HepG2 (cell line): ENCODE results near the gene PPP3R1.

Experiments used
- BRF2 ChIP-seq: sonication (generic); formaldehyde crosslinking; IDR thresholded peaks from 2 replicates; pipeline ENCODE4 v1.8.1; 2022; ENCODE audit warnings: mild to moderate bottlenecking, missing genetic modification reagents
- FOXP1 ChIP-seq, 2 experiments: fragments of 450-650 bp in 1 of 2; IDR thresholded peaks; 2 replicates each; pipeline ENCODE4 v1.6.1; 2017 to 2018; ENCODE audit warnings: antibody characterized with exemption in 1 of 2
- MTA3 ChIP-seq: sonication (generic); formaldehyde crosslinking; IDR thresholded peaks from 2 replicates; pipeline ENCODE4 v1.4.0; 2020; ENCODE audit warnings: missing genetic modification reagents
- NR3C1 ChIP-seq: sonication (generic); formaldehyde crosslinking; IDR thresholded peaks from 2 replicates; pipeline ENCODE4 v1.4.0; 2020; ENCODE audit warnings: missing genetic modification reagents
- RBM39 ChIP-seq: fragments of 200-400 bp; formaldehyde crosslinking; IDR thresholded peaks from one replicate; pipeline ENCODE4 v1.6.1; 2018; ENCODE audit warnings: antibody characterized with exemption, mild to moderate bottlenecking, low read depth, low read length; ENCODE audit not compliant: poor library complexity, severe bottlenecking
- RXRA ChIP-seq: sonication (generic); formaldehyde crosslinking; IDR thresholded peaks from 2 replicates; pipeline ENCODE4 v1.5.1; 2020; ENCODE audit warnings: missing genetic modification reagents
- SMAD9 ChIP-seq: sonication (generic); formaldehyde crosslinking; IDR thresholded peaks from 2 replicates; pipeline ENCODE4 v1.5.1; 2020; ENCODE audit warnings: mild to moderate bottlenecking, missing genetic modification reagents
- SP1 ChIP-seq, 2 experiments: fragments of 450-650 bp in 1 of 2; sonication (generic) in 1 of 2; formaldehyde crosslinking in 1 of 2; IDR thresholded peaks; 2 replicates each; pipeline versions ENCODE4 v1.4.0 to v1.6.1; 2016 to 2020; ENCODE audit warnings: missing genetic modification reagents in 1 of 2
- ZFP36 ChIP-seq: fragments of 150-350 bp; IDR thresholded peaks from 2 replicates; pipeline ENCODE4 v1.6.1; 2018; ENCODE audit warnings: borderline replicate concordance, low read length, low read depth; ENCODE audit not compliant: partially characterized antibody
- ZNF34 ChIP-seq: sonication (generic); formaldehyde crosslinking; IDR thresholded peaks from 2 replicates; pipeline ENCODE4 v1.4.0; 2020; ENCODE audit warnings: mild to moderate bottlenecking, missing genetic modification reagents, borderline replicate concordance

- TF ChIP-seq ZNF34 (CRISPR knock-in tag) = no peak
- TF ChIP-seq SP1 (IDR thresholded peaks at IDR 0.05) = no peak
- TF ChIP-seq SP1 (CRISPR knock-in tag; IDR thresholded peaks at IDR 0.05) = no peak
- TF ChIP-seq RBM39 = no peak
- no peak for TF ChIP-seq NR3C1 (CRISPR knock-in tag)
- no peak for TF ChIP-seq SMAD9
- no peak for TF ChIP-seq FOXP1 (IDR thresholded peaks at IDR 0.05)
- no peak for TF ChIP-seq FOXP1 (CRISPR knock-in tag; IDR thresholded peaks at IDR 0.05)
- TF ChIP-seq MTA3 (CRISPR knock-in tag) = no peak
- TF ChIP-seq RXRA (CRISPR knock-in tag) = no peak
- no peak for TF ChIP-seq ZFP36
- TF ChIP-seq BRF2 (CRISPR knock-in tag) = no peak
These were observed 38.6 kb upstream of the PPP3R1 start for GRCh38 chr2:68290901-68291300.
